ENCODE data around the gene ENOX2. TPM values are rescaled to one million over a fixed set of nuclear protein-coding genes. Genes with fewer than 3 reads are reported as not detected.

Gene ENOX2
- total RNA-seq, 4 donors from 2014 or later, result 10.2 to 27.0 (median 12.9) TPM

- DNase-seq (ENCODE audit: low spot score) (no peak), ATAC-seq (ENCODE audit: low FRiP score) (no peak)
- TF ChIP-seq CTCF (IDR thresholded peaks at IDR 0.05), result no peak
Observed at GRCh38 chrX:130778773-130779172, 124.2 kb downstream of the ENOX2 start.

- no peak for DNase-seq (ENCODE audit: low spot score)
- ATAC-seq (ENCODE audit: low FRiP score), result no peak
- TF ChIP-seq CTCF (IDR thresholded peaks at IDR 0.05), result no peak
Observed at GRCh38 chrX:130775849-130776248, 127.2 kb downstream of the ENOX2 start.

- ATAC-seq (ENCODE audit: low FRiP score) (no peak), DNase-seq (ENCODE audit: low spot score) (no peak)
- no peak for TF ChIP-seq CTCF (IDR thresholded peaks at IDR 0.05)
Observed at GRCh38 chrX:130772776-130773143, 130.2 kb downstream of the ENOX2 start.

GRCh38 chrX:130772105-130772775 is 130.8 kb downstream of the ENOX2 start:
- TF ChIP-seq CTCF (IDR thresholded peaks at IDR 0.05), result no peak
- DNase-seq (ENCODE audit: low spot score) (no peak), ATAC-seq (ENCODE audit: low FRiP score) (no peak)

- ATAC-seq (ENCODE audit: low FRiP score), result no peak
- DNase-seq (ENCODE audit: low spot score), result no peak
- no peak for TF ChIP-seq CTCF (IDR thresholded peaks at IDR 0.05)
Observed at GRCh38 chrX:130771648-130772047, 131.4 kb downstream of the ENOX2 start.

- no peak for TF ChIP-seq CTCF (IDR thresholded peaks at IDR 0.05)
- ATAC-seq (ENCODE audit: low FRiP score), result no peak
- no peak for DNase-seq (ENCODE audit: low spot score)
Observed at GRCh38 chrX:130771230-130771629, 131.8 kb downstream of the ENOX2 start.

- no peak for TF ChIP-seq CTCF (IDR thresholded peaks at IDR 0.05)
- DNase-seq (ENCODE audit: low spot score) (no peak), ATAC-seq (ENCODE audit: low FRiP score) (no peak)
Observed at GRCh38 chrX:130770615-130771014, 132.4 kb downstream of the ENOX2 start.
